Measurements from ENCODE around the gene CTBP2. TPM values are rescaled to one million over a fixed set of nuclear protein-coding genes. Genes with fewer than 3 reads are reported as not detected.

Gene CTBP2
- polyA plus RNA-seq, 1 experiment = 72.9 TPM

DNA sequence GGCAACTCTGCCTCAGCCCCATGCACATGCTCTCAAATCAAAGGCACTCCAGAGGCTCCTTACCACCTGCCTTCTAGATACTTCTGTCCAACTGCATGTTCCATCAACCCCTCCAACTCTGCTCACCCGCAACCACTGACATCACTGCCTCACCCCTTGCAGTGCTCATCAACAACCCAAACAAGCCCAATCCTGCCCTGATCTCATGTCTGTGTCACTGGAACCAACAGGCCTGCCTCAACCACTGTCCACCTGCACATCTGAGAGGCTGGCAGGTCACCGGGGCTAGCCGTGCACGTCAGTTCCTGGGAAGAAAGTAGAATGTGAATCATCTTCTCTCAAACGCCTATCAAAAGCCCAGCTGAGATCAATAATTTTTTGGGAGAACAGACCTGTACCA, 33.3 kb downstream of the CTBP2 start:
- Histone ChIP-seq H3K36me3 (ENCODE audit: control insufficient read depth, insufficient read depth, low read length) (peaks cover 16% of the 10 kb centered on the region), H3K4me3 (ENCODE audit: low read depth, low read length) (no peak overlapping the region), H3K27me3 (ENCODE audit: control insufficient read depth, insufficient read depth, low read length) (no peaks in the 10 kb centered on the region)
- CTCF ChIA-PET = interaction anchor here (0.8 kb wide), 1 partner anchor 9 kb away, joined by 3 read pairs; no protein-coding TSS in a partner anchor
- POLR2A ChIA-PET = no interaction called here
- DNase-seq (ENCODE audit: low read depth) = no peak
- TF ChIP-seq, protein P1, sequence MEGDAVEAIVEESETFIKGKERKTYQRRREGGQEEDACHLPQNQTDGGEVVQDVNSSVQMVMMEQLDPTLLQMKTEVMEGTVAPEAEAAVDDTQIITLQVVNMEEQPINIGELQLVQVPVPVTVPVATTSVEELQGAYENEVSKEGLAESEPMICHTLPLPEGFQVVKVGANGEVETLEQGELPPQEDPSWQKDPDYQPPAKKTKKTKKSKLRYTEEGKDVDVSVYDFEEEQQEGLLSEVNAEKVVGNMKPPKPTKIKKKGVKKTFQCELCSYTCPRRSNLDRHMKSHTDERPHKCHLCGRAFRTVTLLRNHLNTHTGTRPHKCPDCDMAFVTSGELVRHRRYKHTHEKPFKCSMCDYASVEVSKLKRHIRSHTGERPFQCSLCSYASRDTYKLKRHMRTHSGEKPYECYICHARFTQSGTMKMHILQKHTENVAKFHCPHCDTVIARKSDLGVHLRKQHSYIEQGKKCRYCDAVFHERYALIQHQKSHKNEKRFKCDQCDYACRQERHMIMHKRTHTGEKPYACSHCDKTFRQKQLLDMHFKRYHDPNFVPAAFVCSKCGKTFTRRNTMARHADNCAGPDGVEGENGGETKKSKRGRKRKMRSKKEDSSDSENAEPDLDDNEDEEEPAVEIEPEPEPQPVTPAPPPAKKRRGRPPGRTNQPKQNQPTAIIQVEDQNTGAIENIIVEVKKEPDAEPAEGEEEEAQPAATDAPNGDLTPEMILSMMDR (IDR thresholded peaks at IDR 0.05; ENCODE audit: insufficient read depth, low read depth, low read length) = no peak

DNA sequence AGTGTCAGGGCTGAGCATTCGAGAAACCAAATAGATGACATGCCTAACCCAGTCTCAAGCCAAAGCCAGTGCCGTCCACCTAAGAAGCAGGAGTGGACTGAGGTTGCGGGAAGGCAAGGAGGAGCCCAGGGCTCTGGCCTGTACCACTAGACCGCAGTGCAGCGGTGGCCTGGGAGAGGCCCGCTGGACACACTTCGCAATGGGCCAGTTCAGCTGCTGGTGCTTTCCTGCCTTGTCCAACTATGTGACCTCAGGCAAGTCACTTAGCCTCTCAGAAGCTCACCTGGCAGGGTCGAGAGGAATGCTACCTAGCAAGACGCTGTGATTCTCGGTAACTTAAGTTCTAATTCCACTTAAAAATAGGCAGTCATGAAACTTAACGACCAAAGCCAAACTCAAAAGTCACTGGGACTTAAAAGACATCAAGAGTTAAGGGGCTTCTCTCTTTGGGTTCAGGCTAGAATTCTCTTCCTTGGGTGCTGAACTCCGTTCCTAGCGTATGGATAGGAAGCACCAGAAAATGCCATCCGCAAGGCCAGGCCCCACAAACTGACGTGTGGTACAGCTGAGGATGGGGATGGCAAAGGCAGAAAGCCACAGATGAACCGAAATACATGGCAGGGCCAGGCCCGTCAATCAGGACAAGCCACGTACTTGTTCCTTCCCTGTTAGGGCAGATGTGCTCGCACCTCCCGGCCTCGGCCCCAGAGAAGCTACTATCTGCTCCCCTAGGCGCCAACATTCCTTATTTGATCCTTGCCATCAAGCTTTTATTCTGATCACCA, 34.2 kb downstream of the CTBP2 start:
- ChIA-PET CTCF (interaction anchor here (1.1 kb wide), 1 partner anchor 13 kb away, joined by 3 read pairs; no protein-coding TSS in a partner anchor), POLR2A (no interaction called here)
- DNase-seq (ENCODE audit: low read depth) = no peak
- Histone ChIP-seq H3K36me3 (ENCODE audit: control insufficient read depth, insufficient read depth, low read length) (peaks cover 15% of the 10 kb centered on the region), H3K27me3 (ENCODE audit: control insufficient read depth, insufficient read depth, low read length) (no peaks in the 10 kb centered on the region), H3K4me3 (ENCODE audit: low read depth, low read length) (no peak overlapping the region)
- TF ChIP-seq, protein P1 (IDR thresholded peaks at IDR 0.05; ENCODE audit: insufficient read depth, low read depth, low read length) = no peak

DNA sequence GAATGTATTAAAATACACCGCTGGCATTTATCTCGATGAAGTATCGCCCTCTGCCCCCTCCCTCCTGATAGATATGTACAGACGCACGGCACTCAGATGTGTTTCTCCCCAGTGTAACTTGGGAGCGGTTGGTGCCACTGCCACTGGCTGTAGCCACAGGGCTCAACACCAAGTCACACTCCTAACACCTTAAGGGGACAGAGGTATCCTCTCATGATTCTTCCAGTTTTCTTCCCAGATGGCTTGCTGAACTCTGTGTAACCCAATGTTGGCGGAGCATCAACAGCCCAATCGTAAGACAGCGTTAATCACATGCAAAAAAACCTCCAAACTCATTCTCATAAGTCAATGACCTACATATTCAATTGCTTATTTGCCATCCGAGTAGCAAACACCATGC, 35.5 kb downstream of the CTBP2 start:
- ChIA-PET POLR2A (no interaction called here), CTCF (interaction anchor here (1.1 kb wide), 1 partner anchor 15 kb away, joined by 3 read pairs; no protein-coding TSS in a partner anchor)
- DNase-seq (ENCODE audit: low read depth) = no peak
- no peak overlapping the region for H3K4me3 ChIP-seq (ENCODE audit: low read depth, low read length)
- H3K27me3 ChIP-seq (ENCODE audit: control insufficient read depth, insufficient read depth, low read length) = no peaks in the 10 kb centered on the region
- TF ChIP-seq, protein P1 (IDR thresholded peaks at IDR 0.05; ENCODE audit: insufficient read depth, low read depth, low read length) = no peak
- H3K36me3 ChIP-seq (ENCODE audit: control insufficient read depth, insufficient read depth, low read length) = peaks cover 13% of the 10 kb centered on the region

DNA sequence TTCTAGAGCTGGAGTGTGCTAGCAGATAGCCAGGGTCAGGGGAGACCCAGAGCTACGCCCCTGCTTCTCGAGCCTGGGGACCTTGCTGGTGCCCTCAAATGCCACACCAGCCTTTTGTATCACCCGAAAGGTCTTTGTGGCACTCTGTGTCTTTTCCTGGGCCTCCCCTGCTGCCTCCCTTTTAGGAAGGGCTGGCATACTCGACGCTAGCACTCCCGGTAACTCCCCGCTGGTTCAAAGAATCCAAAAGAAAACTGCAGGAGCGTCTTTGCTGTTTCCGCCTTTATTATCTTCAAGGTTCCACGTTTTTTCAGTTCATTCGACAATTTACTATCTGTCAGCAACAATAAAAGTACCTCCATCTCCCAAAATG, 36.3 kb downstream of the CTBP2 start:
- CTCF ChIA-PET = interaction anchor here (0.7 kb wide), 1 partner anchor 67 kb away, joined by 3 read pairs; no protein-coding TSS in a partner anchor
- TF ChIP-seq, protein P1 (IDR thresholded peaks at IDR 0.05; ENCODE audit: insufficient read depth, low read depth, low read length) = no peak
- H3K36me3 ChIP-seq (ENCODE audit: control insufficient read depth, insufficient read depth, low read length) = peaks cover 8% of the 10 kb centered on the region
- POLR2A ChIA-PET = no interaction called here
- no peak overlapping the region for H3K4me3 ChIP-seq (ENCODE audit: low read depth, low read length)
- no peak for DNase-seq (ENCODE audit: low read depth)
- H3K27me3 ChIP-seq (ENCODE audit: control insufficient read depth, insufficient read depth, low read length) = no peaks in the 10 kb centered on the region

DNA sequence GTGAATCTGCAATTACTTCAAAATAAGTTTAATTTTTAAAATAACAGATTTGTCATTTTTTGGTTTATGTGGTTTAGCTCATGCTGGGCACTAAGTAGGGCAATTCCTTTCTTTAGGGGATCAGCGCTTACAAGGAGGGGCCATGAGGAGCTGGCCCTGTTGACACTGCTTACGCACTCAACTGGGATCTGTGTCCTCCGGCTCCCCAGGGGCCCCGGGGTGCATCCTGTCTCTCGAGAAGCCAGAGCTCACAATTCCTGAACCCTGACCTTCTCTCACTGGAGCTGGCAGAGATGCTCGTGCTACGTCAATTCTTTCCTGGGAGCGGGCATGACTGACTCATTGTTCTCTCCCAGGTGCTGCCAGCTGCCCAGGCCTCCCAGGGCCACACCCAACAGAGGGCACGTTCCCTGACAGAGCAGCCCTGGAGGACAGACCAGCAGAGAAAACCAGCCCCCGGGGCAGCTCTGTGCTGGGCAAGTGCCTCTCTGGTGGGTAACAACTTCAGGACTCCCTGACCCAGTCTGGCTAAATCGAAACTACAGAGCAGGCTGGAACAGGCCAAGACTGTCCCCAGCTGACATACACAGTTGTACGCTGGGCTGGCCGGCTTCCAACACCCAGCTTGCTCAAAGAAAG, 36.8 kb downstream of the CTBP2 start:
- ChIA-PET POLR2A (interaction anchor here (0.6 kb wide), 1 partner anchor 571 kb away, joined by 4 read pairs; no protein-coding TSS in a partner anchor), CTCF (interaction anchor here (0.7 to 0.9 kb wide), 2 partner anchors 8 to 66 kb away, joined by 3 read pairs; no protein-coding TSS in a partner anchor)
- H3K36me3 ChIP-seq (ENCODE audit: control insufficient read depth, insufficient read depth, low read length) = peaks cover 7% of the 10 kb centered on the region
- H3K4me3 ChIP-seq (ENCODE audit: low read depth, low read length) = no peak overlapping the region
- no peak for DNase-seq (ENCODE audit: low read depth)
- no peaks in the 10 kb centered on the region for H3K27me3 ChIP-seq (ENCODE audit: control insufficient read depth, insufficient read depth, low read length)
- TF ChIP-seq, protein P1 (IDR thresholded peaks at IDR 0.05; ENCODE audit: insufficient read depth, low read depth, low read length) = no peak
